Right lobe of liver (tissue), 6 donors: ENCODE data around the gene CLCA2. TPM values are rescaled to one million over a fixed set of nuclear protein-coding genes. Genes with fewer than 3 reads are reported as not detected.

Experiments used
- ATAC-seq, 4 donors: fragments of 200-7000 bp; cut with Tn5 transposase; one replicate each; pipeline ENCODE4 v1.9.1; 2020; ENCODE audit warnings: mild to moderate bottlenecking in 4 of 4, moderate library complexity in 4 of 4
- DNase-seq, 3 donors: peaks; one replicate each; pipeline ENCODE4 v3.0.0-alpha.2; 2020
- H3K27ac ChIP-seq, 3 donors: fragments of 200-600 bp; one replicate each; pipeline ENCODE4 v1.8.0; 2022
- H3K27me3 ChIP-seq, 2 donors: fragments of 200-600 bp; one replicate each; pipeline ENCODE4 v1.8.0; 2022
- H3K36me3 ChIP-seq, 4 donors: fragments of 200-600 bp; sonication (generic) in 1 of 4; one replicate each; pipeline versions ENCODE4 v1.5.1 to v1.8.0; 2017 to 2022; ENCODE audit warnings: control low read depth in 1 of 4
- H3K4me1 ChIP-seq, 4 donors: fragments of 200-600 bp; sonication (generic) in 1 of 4; one replicate each; pipeline versions ENCODE4 v1.5.1 to v1.8.0; 2017 to 2022; ENCODE audit warnings: control low read depth in 1 of 4
- H3K4me3 ChIP-seq, 3 donors: fragments of 200-600 bp; one replicate each; pipeline ENCODE4 v1.8.0; 2022
- H3K9me3 ChIP-seq, 4 donors: fragments of 200-600 bp; sonication (generic) in 1 of 4; one replicate each; pipeline versions ENCODE4 v1.5.1 to v1.8.0; 2017 to 2022; ENCODE audit warnings: control low read depth in 1 of 4
- CTCF ChIP-seq, 4 donors: fragments of 200-600 bp in 3 of 4; fragments of 450-650 bp in 1 of 4; IDR thresholded peaks; one replicate each; pipeline versions ENCODE4 v1.5.1 to v1.8.0; 2016 to 2022; ENCODE audit warnings: antibody characterized with exemption in 4 of 4, mild to moderate bottlenecking in 2 of 4
- POLR2A ChIP-seq: fragments of 450-650 bp; IDR thresholded peaks from one replicate; pipeline ENCODE4 v1.6.1; 2017; ENCODE audit warnings: antibody characterized with exemption, mild to moderate bottlenecking
- WGBS: methylation state at CpG from one replicate; pipeline ENCODE4 v1.1.6; 2018; ENCODE audit warnings: low coverage, low lambda C conversion rate; ENCODE audit not compliant: insufficient coverage; ENCODE audit errors: missing lambda C conversion rate; 5-methylcytosine and 5-hydroxymethylcytosine counted together
- intact Hi-C, 2 donors: fragments of 100-400 bp; cut with DNase I; formaldehyde crosslinking; loops; one replicate each; pipeline versions ENCODE4 v1.11.2 to v1.14.1; 2022
- total RNA-seq, 6 experiments: library from RNA; depleted of rRNA in 2 of 6; stranded (reverse); fragments of >200 nt in 2 of 6; fragmentation: NEBNext Ultra II Directional in 3 of 6; extraction: Animal tissue kit (Norgen Biotek cat#: 25700) in 3 of 6; gene quantifications; one replicate each; pipeline versions ENCODE4 v1.1.0 to v1.2.4, GENCODE V29; 2016 to 2023
- donor health status: DM: no; HTN: yes; CAD: no.
- donor health status: DM: no; HTN: no; CAD: no.
- donor health status: DM: no; HTN: no; CAD: no.
- donor health status: DM: no; HTN: yes; CAD: no.
- donor health status: DM: no; HTN: yes; CAD: no.

Gene CLCA2
- total RNA-seq, 6 experiments from 2014 or later, result not detected

GRCh38 chr1:86477256-86477655 lies 53.3 kb downstream of the CLCA2 start:
- H3K9me3 ChIP-seq, result no peaks in the 10 kb centered on the region
- TF ChIP-seq POLR2A (no peak), CTCF (IDR thresholded peaks at IDR 0.05) (no peak)
- no peaks in the 10 kb centered on the region for H3K4me1 ChIP-seq
- intact Hi-C loops, result no loop called here
- no peaks in the 10 kb centered on the region for H3K27me3 ChIP-seq
- DNase-seq, result no peak
- H3K36me3 ChIP-seq, result no peaks in the 10 kb centered on the region
- WGBS, result 89% methylated on average over 4 of the region's 4 CpGs
- H3K27ac ChIP-seq, result no peak overlapping the region
- no peak for ATAC-seq
- H3K4me3 ChIP-seq, result no peak overlapping the region

GRCh38 chr1:86477682-86478081 lies 53.7 kb downstream of the CLCA2 start:
- intact Hi-C loops, result no loop called here
- H3K27ac ChIP-seq, result no peak overlapping the region
- H3K9me3 ChIP-seq, result no peaks in the 10 kb centered on the region
- H3K36me3 ChIP-seq, result no peaks in the 10 kb centered on the region
- DNase-seq, result no peak
- WGBS, result 74% methylated on average over 4 of the region's 4 CpGs
- TF ChIP-seq POLR2A (no peak), CTCF (IDR thresholded peaks at IDR 0.05) (no peak)
- no peaks in the 10 kb centered on the region for H3K27me3 ChIP-seq
- H3K4me1 ChIP-seq, result no peaks in the 10 kb centered on the region
- H3K4me3 ChIP-seq, result no peak overlapping the region
- ATAC-seq, result no peak

GRCh38 chr1:86478416-86479156 lies 54.6 kb downstream of the CLCA2 start:
- TF ChIP-seq CTCF (IDR thresholded peaks at IDR 0.05) (no peak), POLR2A (no peak)
- no peaks in the 10 kb centered on the region for H3K27me3 ChIP-seq
- WGBS, result 45% methylated on average over 5 of the region's 5 CpGs
- no peaks in the 10 kb centered on the region for H3K36me3 ChIP-seq
- no peaks in the 10 kb centered on the region for H3K4me1 ChIP-seq
- H3K27ac ChIP-seq, result no peak overlapping the region
- H3K9me3 ChIP-seq, result no peaks in the 10 kb centered on the region
- DNase-seq (no peak), ATAC-seq (no peak)
- intact Hi-C loops, result no loop called here
- H3K4me3 ChIP-seq, result no peak overlapping the region

- no peaks in the 10 kb centered on the region for H3K36me3 ChIP-seq
- no peaks in the 10 kb centered on the region for H3K27me3 ChIP-seq
- no peak overlapping the region for H3K27ac ChIP-seq
- H3K4me3 ChIP-seq, result no peak overlapping the region
- intact Hi-C loops, result loop anchor here in 1 of 2 donors (10.0 kb wide), 1 partner anchor 107 kb away; no protein-coding TSS in a partner anchor
- H3K9me3 ChIP-seq, result no peaks in the 10 kb centered on the region
- 48% methylated on average over 4 of the region's 4 CpGs for WGBS
- TF ChIP-seq POLR2A (no peak), CTCF (IDR thresholded peaks at IDR 0.05) (no peak)
- DNase-seq (no peak), ATAC-seq (no peak)
- no peaks in the 10 kb centered on the region for H3K4me1 ChIP-seq
These were observed 58.0 kb downstream of the CLCA2 start for GRCh38 chr1:86481966-86482365.
